Measurements from ENCODE around the gene RANBP9.

DNA sequence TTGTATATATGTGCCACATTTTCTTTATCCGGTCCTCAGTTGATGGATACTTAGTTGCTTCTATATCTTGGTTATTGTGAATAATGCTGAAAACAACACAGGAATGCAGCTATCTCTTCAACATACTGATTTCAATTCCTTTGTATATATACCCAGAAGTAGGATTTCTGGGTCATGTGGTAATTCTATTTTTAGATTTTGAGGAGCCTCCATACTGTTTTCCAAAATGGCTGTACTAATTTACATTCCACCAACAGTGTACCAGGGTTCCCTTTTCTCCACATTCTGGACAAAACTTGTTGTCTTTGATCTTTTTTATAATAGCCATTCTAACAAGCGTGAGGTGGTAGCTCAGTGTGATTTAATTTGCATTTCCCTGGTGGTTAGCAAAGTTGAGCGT is 135.6 kb downstream of the RANBP9 start:
- TF ChIP-seq, protein P1, sequence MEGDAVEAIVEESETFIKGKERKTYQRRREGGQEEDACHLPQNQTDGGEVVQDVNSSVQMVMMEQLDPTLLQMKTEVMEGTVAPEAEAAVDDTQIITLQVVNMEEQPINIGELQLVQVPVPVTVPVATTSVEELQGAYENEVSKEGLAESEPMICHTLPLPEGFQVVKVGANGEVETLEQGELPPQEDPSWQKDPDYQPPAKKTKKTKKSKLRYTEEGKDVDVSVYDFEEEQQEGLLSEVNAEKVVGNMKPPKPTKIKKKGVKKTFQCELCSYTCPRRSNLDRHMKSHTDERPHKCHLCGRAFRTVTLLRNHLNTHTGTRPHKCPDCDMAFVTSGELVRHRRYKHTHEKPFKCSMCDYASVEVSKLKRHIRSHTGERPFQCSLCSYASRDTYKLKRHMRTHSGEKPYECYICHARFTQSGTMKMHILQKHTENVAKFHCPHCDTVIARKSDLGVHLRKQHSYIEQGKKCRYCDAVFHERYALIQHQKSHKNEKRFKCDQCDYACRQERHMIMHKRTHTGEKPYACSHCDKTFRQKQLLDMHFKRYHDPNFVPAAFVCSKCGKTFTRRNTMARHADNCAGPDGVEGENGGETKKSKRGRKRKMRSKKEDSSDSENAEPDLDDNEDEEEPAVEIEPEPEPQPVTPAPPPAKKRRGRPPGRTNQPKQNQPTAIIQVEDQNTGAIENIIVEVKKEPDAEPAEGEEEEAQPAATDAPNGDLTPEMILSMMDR (conservative IDR thresholded peaks at IDR 0.05; ENCODE audit: low read depth, low read length): no peak
- TF ChIP-seq EZH2phosphoT487 (IDR thresholded peaks at IDR 0.05; ENCODE audit: borderline replicate concordance, low read length): no peak
- no peak for TF ChIP-seq EZH2 (IDR thresholded peaks at IDR 0.05; ENCODE audit: low read length, unreplicated experiment)
